Ectodermal cell (in vitro differentiated cells): ENCODE results near the gene EPSTI1.

ENCODE experiments used
- H3K27ac ChIP-seq: 2 replicates; pipeline ENCODE4 v1.7.0; 2013; ENCODE audit warnings: mild to moderate bottlenecking, low read depth, low read length; ENCODE audit not compliant: insufficient read depth, poor library complexity, severe bottlenecking
- H3K27me3 ChIP-seq: 2 replicates; pipeline ENCODE4 v1.7.0; 2013; ENCODE audit warnings: mild to moderate bottlenecking, low read length; ENCODE audit not compliant: insufficient read depth, control insufficient read depth, poor library complexity, severe bottlenecking
- H3K36me3 ChIP-seq: one replicate; pipeline ENCODE4 v1.7.0; 2013; ENCODE audit warnings: low read length; ENCODE audit not compliant: control insufficient read depth, insufficient read depth
- H3K4me1 ChIP-seq: one replicate; pipeline ENCODE4 v1.7.0; 2013; ENCODE audit warnings: low read length; ENCODE audit not compliant: control insufficient read depth, insufficient read depth
- H3K4me3 ChIP-seq: 2 replicates; pipeline ENCODE4 v1.7.0; 2013; ENCODE audit warnings: low read depth, low read length, control low read depth; ENCODE audit not compliant: insufficient read depth
- H3K9me3 ChIP-seq: 2 replicates; pipeline ENCODE4 v1.7.0; 2013; ENCODE audit warnings: mild to moderate bottlenecking, low read length, moderate library complexity; ENCODE audit not compliant: control insufficient read depth
- WGBS, 2 experiments: methylation state at CpG; one replicate each; pipeline ENCODE4 v1.1.7; 2013; ENCODE audit warnings: missing lambda C conversion rate in 2 of 2; 5-methylcytosine and 5-hydroxymethylcytosine counted together

The EPSTI1 gene

DNA sequence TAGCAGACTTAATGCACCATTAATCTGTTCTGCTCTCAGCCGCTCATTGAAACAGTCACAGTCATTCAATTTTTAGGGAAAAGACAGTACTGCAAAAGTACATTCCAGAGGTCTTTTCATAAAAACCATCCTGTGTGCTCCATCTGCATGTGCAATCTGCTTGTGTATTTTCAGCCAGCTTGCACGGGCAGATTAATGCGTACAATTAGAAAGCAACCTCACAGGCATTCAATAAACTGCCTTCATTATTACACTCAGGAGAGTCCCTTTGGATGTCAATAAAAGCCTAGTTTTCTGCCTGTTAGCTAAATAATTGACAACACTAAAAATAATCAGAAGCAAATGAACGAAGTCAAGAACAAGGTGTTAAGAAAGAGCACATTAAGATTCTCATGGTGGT, 41.9 kb downstream of the EPSTI1 start:
- Histone ChIP-seq H3K27ac (no peak overlapping the region), H3K4me1 (no peaks in the 10 kb centered on the region), H3K27me3 (no peaks in the 10 kb centered on the region), H3K9me3 (no peaks in the 10 kb centered on the region), H3K36me3 (no peaks in the 10 kb centered on the region), H3K4me3 (no peak overlapping the region)
- 91 to 94% methylated on average over 4 of the region's 4 CpGs for WGBS, 2 experiments

- Histone ChIP-seq H3K4me1 (no peaks in the 10 kb centered on the region), H3K27me3 (no peaks in the 10 kb centered on the region), H3K36me3 (no peaks in the 10 kb centered on the region), H3K9me3 (no peaks in the 10 kb centered on the region), H3K27ac (no peak overlapping the region), H3K4me3 (no peak overlapping the region)
- 94 to 96% methylated on average over 11 of the region's 11 CpGs for WGBS, 2 experiments
These were observed 44.1 kb downstream of the EPSTI1 start for GRCh38 chr13:42947925-42948324.

GRCh38 chr13:42946927-42947326, 45.1 kb downstream of the EPSTI1 start:
- 81 to 86% methylated on average over 1 of the region's 1 CpG for WGBS, 2 experiments
- H3K4me3 ChIP-seq, result no peak overlapping the region
- H3K27me3 ChIP-seq, result no peaks in the 10 kb centered on the region
- no peaks in the 10 kb centered on the region for H3K9me3 ChIP-seq
- no peak overlapping the region for H3K27ac ChIP-seq
- no peaks in the 10 kb centered on the region for H3K4me1 ChIP-seq
- no peaks in the 10 kb centered on the region for H3K36me3 ChIP-seq

GRCh38 chr13:42929886-42930535, 62.0 kb downstream of the EPSTI1 start:
- no peak overlapping the region for H3K27ac ChIP-seq
- H3K36me3 ChIP-seq, result no peaks in the 10 kb centered on the region
- WGBS, 2 experiments, result 95 to 96% methylated on average over 2 to 3 of the region's 3 CpGs
- no peaks in the 10 kb centered on the region for H3K4me1 ChIP-seq
- H3K9me3 ChIP-seq, result no peaks in the 10 kb centered on the region
- H3K27me3 ChIP-seq, result no peaks in the 10 kb centered on the region
- H3K4me3 ChIP-seq, result no peak overlapping the region

- H3K36me3 ChIP-seq, result no peaks in the 10 kb centered on the region
- H3K27me3 ChIP-seq, result no peaks in the 10 kb centered on the region
- H3K27ac ChIP-seq, result no peak overlapping the region
- 90 to 94% methylated on average over 1 of the region's 2 CpGs for WGBS, 2 experiments
- H3K9me3 ChIP-seq, result no peaks in the 10 kb centered on the region
- no peaks in the 10 kb centered on the region for H3K4me1 ChIP-seq
- no peak overlapping the region for H3K4me3 ChIP-seq
These were observed 65.5 kb downstream of the EPSTI1 start for GRCh38 chr13:42926555-42926954.

DNA sequence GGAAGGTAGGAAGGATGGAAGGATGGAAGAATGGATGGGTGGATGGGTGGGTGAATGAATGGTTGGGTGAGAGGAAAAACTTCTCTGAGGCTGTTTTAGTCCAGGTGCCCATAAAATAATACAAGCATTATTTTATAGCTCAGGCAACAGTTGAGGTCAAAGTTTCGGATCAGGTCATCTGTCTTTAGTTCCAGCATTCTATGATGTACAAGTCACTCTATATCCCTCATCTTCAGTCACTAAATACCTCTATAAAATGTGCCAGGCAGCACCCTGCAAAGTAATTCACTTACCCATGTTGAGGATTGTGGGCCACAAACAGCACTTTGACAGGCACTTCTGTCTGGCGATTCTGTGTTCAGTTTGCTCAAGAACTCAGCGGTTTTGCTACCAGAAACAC, 66.0 kb downstream of the EPSTI1 start:
- no peaks in the 10 kb centered on the region for H3K27me3 ChIP-seq
- H3K4me3 ChIP-seq, result no peak overlapping the region
- H3K4me1 ChIP-seq, result no peaks in the 10 kb centered on the region
- H3K36me3 ChIP-seq, result no peaks in the 10 kb centered on the region
- WGBS, 2 experiments, result 96 to 97% methylated on average over 3 of the region's 3 CpGs
- H3K9me3 ChIP-seq, result no peaks in the 10 kb centered on the region
- no peak overlapping the region for H3K27ac ChIP-seq

- no peaks in the 10 kb centered on the region for H3K36me3 ChIP-seq
- no peak overlapping the region for H3K27ac ChIP-seq
- no peaks in the 10 kb centered on the region for H3K9me3 ChIP-seq
- 82 to 98% methylated on average over 1 to 2 of the region's 2 CpGs for WGBS, 2 experiments
- H3K27me3 ChIP-seq, result no peaks in the 10 kb centered on the region
- no peaks in the 10 kb centered on the region for H3K4me1 ChIP-seq
- H3K4me3 ChIP-seq, result no peak overlapping the region
These were observed 66.4 kb downstream of the EPSTI1 start for GRCh38 chr13:42925626-42926025.

DNA sequence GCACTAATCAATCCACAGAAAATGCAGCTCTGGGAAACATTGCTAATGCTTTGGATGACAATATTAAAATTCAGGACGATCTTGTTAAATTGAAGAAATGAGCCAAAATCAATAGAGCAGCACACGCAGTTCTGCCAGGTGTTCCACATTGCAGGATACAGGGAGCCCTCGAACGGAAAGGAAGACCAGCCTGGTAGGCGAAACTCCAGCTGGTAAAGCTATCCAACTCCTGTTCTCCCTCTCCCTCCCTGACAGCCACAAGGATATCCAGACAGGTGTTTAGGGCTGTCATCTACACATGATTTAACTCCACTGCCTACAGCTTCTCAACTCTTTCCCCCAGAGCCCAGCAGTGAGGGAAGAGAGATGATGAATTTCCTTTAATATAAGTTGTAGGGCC, 67.7 kb downstream of the EPSTI1 start:
- Histone ChIP-seq H3K4me3 (no peak overlapping the region), H3K36me3 (no peaks in the 10 kb centered on the region), H3K4me1 (no peaks in the 10 kb centered on the region), H3K9me3 (no peaks in the 10 kb centered on the region), H3K27me3 (no peaks in the 10 kb centered on the region), H3K27ac (no peak overlapping the region)
- 92 to 96% methylated on average over 5 of the region's 5 CpGs for WGBS, 2 experiments

- WGBS, 2 experiments, result 93 to 97% methylated on average over 4 of the region's 4 CpGs
- no peaks in the 10 kb centered on the region for H3K36me3 ChIP-seq
- H3K4me3 ChIP-seq, result no peak overlapping the region
- no peaks in the 10 kb centered on the region for H3K9me3 ChIP-seq
- no peaks in the 10 kb centered on the region for H3K4me1 ChIP-seq
- no peak overlapping the region for H3K27ac ChIP-seq
- no peaks in the 10 kb centered on the region for H3K27me3 ChIP-seq
These were observed 84.3 kb downstream of the EPSTI1 start for GRCh38 chr13:42907745-42908144.

DNA sequence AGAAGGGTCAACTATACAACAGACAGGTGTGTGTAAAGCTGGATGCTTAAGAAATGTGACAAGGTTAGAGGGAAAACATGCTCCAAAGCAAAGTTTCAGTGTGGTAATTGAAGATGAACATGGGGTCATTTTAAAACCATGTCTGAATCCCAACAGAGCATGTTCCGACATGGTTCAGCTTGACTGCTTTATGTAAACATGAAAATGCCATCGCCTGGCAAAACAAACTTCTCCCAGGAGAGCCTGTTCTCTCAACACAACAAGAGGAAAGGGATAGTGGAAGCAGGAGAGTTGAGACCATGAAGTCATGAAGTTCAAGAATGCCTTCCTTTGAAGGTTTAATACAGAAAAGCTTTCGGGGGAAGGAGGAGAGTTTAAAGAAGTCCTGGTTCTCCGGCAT, 85.8 kb downstream of the EPSTI1 start:
- H3K27ac ChIP-seq, result no peak overlapping the region
- 92 to 95% methylated on average over 4 of the region's 4 CpGs for WGBS, 2 experiments

DNA sequence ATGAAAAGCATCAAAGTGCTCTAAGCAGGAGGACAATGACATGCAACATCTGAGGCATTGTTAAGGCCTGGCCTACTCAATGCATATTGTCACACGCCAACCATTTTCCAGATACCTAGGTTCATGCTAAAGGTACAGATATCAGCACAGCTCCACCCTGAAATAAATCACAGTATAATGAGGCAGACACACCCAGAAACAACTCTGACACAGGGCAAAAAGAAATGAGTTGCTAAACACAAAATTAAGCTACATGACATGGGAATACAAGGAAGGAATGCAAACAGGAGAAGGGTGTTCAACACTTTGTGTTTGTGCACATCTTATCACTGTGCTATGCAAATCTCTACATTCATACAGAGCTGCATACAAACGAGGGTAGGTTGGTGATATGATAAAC, 86.5 kb downstream of the EPSTI1 start:
- Histone ChIP-seq H3K27ac (no peak overlapping the region), H3K36me3 (no peaks in the 10 kb centered on the region), H3K9me3 (no peaks in the 10 kb centered on the region), H3K4me3 (no peak overlapping the region), H3K4me1 (no peaks in the 10 kb centered on the region), H3K27me3 (no peaks in the 10 kb centered on the region)
- 92 to 100% methylated on average over 1 to 2 of the region's 2 CpGs for WGBS, 2 experiments

More for the DNA sequence above, 85.8 kb downstream of the EPSTI1 start:
- Histone ChIP-seq H3K9me3 (no peaks in the 10 kb centered on the region), H3K36me3 (no peaks in the 10 kb centered on the region), H3K4me1 (no peaks in the 10 kb centered on the region), H3K4me3 (no peak overlapping the region), H3K27me3 (no peaks in the 10 kb centered on the region)
